Measurements from ENCODE around the gene CRIM1. TPM values are rescaled to one million over a fixed set of nuclear protein-coding genes. Genes with fewer than 3 reads are reported as not detected.

CRIM1 gene
- total and polyA plus RNA-seq, 4 donors = 2.2 to 22.1 (median 9.6) TPM

- no peak overlapping the region for H3K9ac ChIP-seq (ENCODE audit: low read depth in 1 of 2, low read length in 2 of 2)
- TF ChIP-seq SP1 (IDR thresholded peaks at IDR 0.05) (no peak), GABPA (IDR thresholded peaks at IDR 0.05 in 1 of 2, conservative IDR thresholded peaks at IDR 0.05 in 1 of 2) (no peak), FOXA1 (IDR thresholded peaks at IDR 0.05) (no peak), EGR1 (IDR thresholded peaks at IDR 0.05; ENCODE audit: low read depth in 2 of 2) (no peak), TAF1 (conservative IDR thresholded peaks at IDR 0.05) (no peak), FOXA2 (IDR thresholded peaks at IDR 0.05) (no peak), NR2F2 (IDR thresholded peaks at IDR 0.05) (no peak), HNF4A (conservative IDR thresholded peaks at IDR 0.05) (no peak)
- H3K9me3 ChIP-seq (ENCODE audit: control insufficient read depth in 4 of 4, low read length in 3 of 4) = no peaks in the 10 kb centered on the region
- no peaks in the 10 kb centered on the region for H3K4me1 ChIP-seq (ENCODE audit: control insufficient read depth in 4 of 4, insufficient read depth in 4 of 4, low read length in 3 of 4)
- no peak overlapping the region for H3K27ac ChIP-seq (ENCODE audit: low read depth in 1 of 2, low read length in 2 of 2)
- DNase-seq (ENCODE audit: low spot score) = no peak
- H3K4me3 ChIP-seq (ENCODE audit: low read depth in 1 of 3, low read length in 3 of 3) = no peak overlapping the region
- 84% methylated on average over 4 of the region's 4 CpGs for WGBS
- no peaks in the 10 kb centered on the region for H3K27me3 ChIP-seq (ENCODE audit: control insufficient read depth in 4 of 4, insufficient read depth in 4 of 4, low read length in 3 of 4)
- H3K36me3 ChIP-seq (ENCODE audit: control insufficient read depth in 4 of 4, insufficient read depth in 3 of 4, low read depth in 1 of 4, low read length in 3 of 4) = no peaks in the 10 kb centered on the region
Observed at GRCh38 chr2:36455011-36455410, 99.4 kb downstream of the CRIM1 start.

- no peaks in the 10 kb centered on the region for H3K4me1 ChIP-seq (ENCODE audit: control insufficient read depth in 4 of 4, insufficient read depth in 4 of 4, low read length in 3 of 4)
- DNase-seq (ENCODE audit: low spot score) = no peak
- H3K9me3 ChIP-seq (ENCODE audit: control insufficient read depth in 4 of 4, low read length in 3 of 4) = no peaks in the 10 kb centered on the region
- TF ChIP-seq SP1 (IDR thresholded peaks at IDR 0.05) (no peak), ATF3 (IDR thresholded peaks at IDR 0.05) (no peak), REST (IDR thresholded peaks at IDR 0.05) (no peak), CTCF (IDR thresholded peaks at IDR 0.05; ENCODE audit: low read depth, low read length, missing input control) (no peak), EGR1 (IDR thresholded peaks at IDR 0.05; ENCODE audit: low read depth in 2 of 2) (no peak), HNF4G (IDR thresholded peaks at IDR 0.05) (no peak), MAX (IDR thresholded peaks at IDR 0.05) (no peak), TAF1 (conservative IDR thresholded peaks at IDR 0.05) (no peak), YY1 (IDR thresholded peaks at IDR 0.05) (no peak), ZBTB33 (IDR thresholded peaks at IDR 0.05) (no peak), NR2F2 (IDR thresholded peaks at IDR 0.05) (no peak), GABPA (IDR thresholded peaks at IDR 0.05 in 1 of 2, conservative IDR thresholded peaks at IDR 0.05 in 1 of 2) (no peak), HNF4A (conservative IDR thresholded peaks at IDR 0.05) (no peak), FOXA2 (IDR thresholded peaks at IDR 0.05) (no peak), JUND (IDR thresholded peaks at IDR 0.05) (no peak), RXRA (IDR thresholded peaks at IDR 0.05) (no peak), RAD21 (IDR thresholded peaks at IDR 0.05) (no peak), FOXA1 (IDR thresholded peaks at IDR 0.05) (no peak)
- no peak overlapping the region for H3K27ac ChIP-seq (ENCODE audit: low read depth in 1 of 2, low read length in 2 of 2)
- H3K36me3 ChIP-seq (ENCODE audit: control insufficient read depth in 4 of 4, insufficient read depth in 3 of 4, low read depth in 1 of 4, low read length in 3 of 4) = no peaks in the 10 kb centered on the region
- 85% methylated on average over 4 of the region's 4 CpGs for WGBS
- H3K27me3 ChIP-seq (ENCODE audit: control insufficient read depth in 4 of 4, insufficient read depth in 4 of 4, low read length in 3 of 4) = no peaks in the 10 kb centered on the region
- no peak overlapping the region for H3K4me3 ChIP-seq (ENCODE audit: low read depth in 1 of 3, low read length in 3 of 3)
- no peak overlapping the region for H3K9ac ChIP-seq (ENCODE audit: low read depth in 1 of 2, low read length in 2 of 2)
Observed at GRCh38 chr2:36455788-36456187, 100.2 kb downstream of the CRIM1 start.
